ENCODE data around the gene UBE4B. TPM values are rescaled to one million over a fixed set of nuclear protein-coding genes. Genes with fewer than 3 reads are reported as not detected.
"Not testable (repeated sequence)": the region's sequence is repeated elsewhere in the genome, so short reads cannot be mapped to it uniquely, and the experiment has no call there.

UBE4B gene
- polyA plus RNA-seq, 3 donors = 21.0 to 27.9 (median 27.3) TPM

- 49 to 71% (median 61%) methylated on average over 3 of the region's 3 CpGs for WGBS, 3 donors
Observed at GRCh38 chr1:10213186-10213705, 180.5 kb downstream of the UBE4B start.

GRCh38 chr1:10216090-10216749 is 183.5 kb downstream of the UBE4B start:
- WGBS, 3 donors = 51 to 78% (median 57%) methylated on average over 7 of the region's 7 CpGs
- H3K27ac ChIP-seq (ENCODE audit: low read depth, low read length) = no peak overlapping the region

More at GRCh38 chr1:10213186-10213705, 180.5 kb downstream of the UBE4B start:
- no peak overlapping the region for H3K27ac ChIP-seq (ENCODE audit: low read depth, low read length)

- 41 to 58% (median 50%) methylated on average over 5 of the region's 5 CpGs for WGBS, 3 donors
- H3K27ac ChIP-seq (ENCODE audit: low read depth, low read length) = no peak overlapping the region
Observed at GRCh38 chr1:10217748-10218441, 185.1 kb downstream of the UBE4B start.

GRCh38 chr1:10220200-10220599 is 187.4 kb downstream of the UBE4B start:
- H3K27ac ChIP-seq (ENCODE audit: low read depth, low read length) = no peak overlapping the region

- H3K27ac ChIP-seq (ENCODE audit: low read depth, low read length) = not testable (repeated sequence)
- 87 to 95% (median 91%) methylated on average over 6 of the region's 6 CpGs for WGBS, 3 donors
Observed at GRCh38 chr1:10220657-10221056, 187.9 kb downstream of the UBE4B start.

GRCh38 chr1:10225573-10225972 is 192.8 kb downstream of the UBE4B start:
- 68 to 91% (median 86%) methylated on average over 1 of the region's 1 CpG for whole genome bisulfite sequencing, 3 donors
- H3K27ac ChIP-seq (ENCODE audit: low read depth, low read length) = no peak overlapping the region

GRCh38 chr1:10228528-10228927 is 195.8 kb downstream of the UBE4B start:
- H3K27ac ChIP-seq (ENCODE audit: low read depth, low read length) = no peak overlapping the region
- WGBS, 3 donors = 76 to 89% (median 88%) methylated on average over 2 of the region's 2 CpGs

GRCh38 chr1:10229903-10230302 is 197.1 kb downstream of the UBE4B start:
- 89 to 95% (median 93%) methylated on average over 5 of the region's 5 CpGs for WGBS, 3 donors

More at GRCh38 chr1:10229903-10230302, 197.1 kb downstream of the UBE4B start:
- no peak overlapping the region for H3K27ac ChIP-seq (ENCODE audit: low read depth, low read length)

Other genes starting within 250 kb of the UBE4B start
- 10 to 100 TPM; 23.2 to 28.8 (median 28.8) TPM for gene CLSTN1, start 209.0 kb upstream of the UBE4B start, polyA plus RNA-seq
- 10 to 100 TPM; 18.1 to 22.6 (median 18.6) TPM for gene CTNNBIP1, start 122.7 kb upstream of the UBE4B start, polyA plus RNA-seq
- gene LZIC, start 89.6 kb upstream of the UBE4B start, polyA plus RNA-seq = 10 to 100 TPM in 2 of 3 donors, 1 to 10 TPM in 1; 9.3 to 31.8 (median 14.1) TPM
- gene NMNAT1, start 89.5 kb upstream of the UBE4B start, polyA plus RNA-seq = 1 to 10 TPM; 4.2 to 4.9 (median 4.9) TPM
- 100 to 1,000 TPM in 2 of 3 donors, 10 to 100 TPM in 1; 14.7 to 162 (median 139) TPM for gene RBP7, start 35.7 kb upstream of the UBE4B start, polyA plus RNA-seq
- 10 to 100 TPM in 1 of 3 donors, 1 to 10 TPM in 2; 9.1 to 10.5 (median 9.2) TPM for gene KIF1B, start 177.6 kb downstream of the UBE4B start, polyA plus RNA-seq

Measured in adipose tissue (tissue), 3 donors.